GM12878 (cell line): ENCODE data around the gene C1orf146. TPM values are rescaled to one million over a fixed set of nuclear protein-coding genes. Genes with fewer than 3 reads are reported as not detected.

Experiments
- ATAC-seq: fragments of 200-7000 bp; cut with Tn5 transposase; 3 replicates; pipeline ENCODE4 v1.9.1; 2020; ENCODE audit warnings: mild to moderate bottlenecking, moderate library complexity
- BruUV-seq: library from RNA; stranded (reverse); fragments of 400-500 nt; replicated peaks from 2 replicates; lab custom pipeline; 2021; lab: Mats Ljungman, UMichigan
- CTCF ChIA-PET: fragments of 300-600 bp; sonication (Branson Sonifier 250); formaldehyde crosslinking; extraction: SDS; loops from one replicate; lab custom pipeline; 2021; ENCODE audit warnings: inconsistent platforms; lab: Yijun Ruan, JAX
- POLR2A ChIA-PET: fragments of 350-600 bp; formaldehyde crosslinking; extraction: SDS; loops from one replicate; lab custom pipeline; 2021; ENCODE audit warnings: inconsistent platforms; lab: Charles Lee
- RAD21 ChIA-PET: fragments of 300-600 bp; sonication (Branson Sonifier 250); formaldehyde crosslinking; loops from one replicate; lab custom pipeline; 2023; ENCODE audit warnings: antibody characterized with exemption; ENCODE audit not compliant: unreplicated experiment; lab: Charles Lee
- SMC1A ChIA-PET: fragments of 300-600 bp; sonication (Branson Sonifier 250); formaldehyde crosslinking; loops from one replicate; lab custom pipeline; 2023; ENCODE audit not compliant: unreplicated experiment, uncharacterized antibody; lab: Charles Lee
- DNase-seq: peaks from one replicate; pipeline ENCODE4 v3.0.0-alpha.2; 2011; ENCODE audit warnings: low read depth, low spot score
- FAIRE-seq: peaks from 3 replicates; lab custom pipeline; 2011; peaks lifted over from hg19 to GRCh38; lab: Jason Lieb, UNC
- H2AFZ ChIP-seq: 2 replicates; pipeline ENCODE4 v1.6.0; 2011; ENCODE audit warnings: low read depth, low read length, control low read depth; ENCODE audit not compliant: control insufficient read depth
- H3K27ac ChIP-seq: 2 replicates; pipeline ENCODE4 v1.5.1; 2011; ENCODE audit warnings: control low read depth; ENCODE audit not compliant: control insufficient read depth, insufficient read depth
- H3K27me3 ChIP-seq, 2 experiments: replicated peaks in 1 of 2; 2 replicates each; pipeline versions ENCODE4 v1.6.0 to v1.6.1; 2011; ENCODE audit warnings: low read length in 1 of 2; ENCODE audit not compliant: control insufficient read depth in 2 of 2, insufficient read depth in 2 of 2
- H3K36me3 ChIP-seq, 2 experiments: 2 replicates each; pipeline ENCODE4 v1.5.1; 2011; ENCODE audit warnings: low read length in 1 of 2; ENCODE audit not compliant: control insufficient read depth in 2 of 2, insufficient read depth in 2 of 2
- H3K4me1 ChIP-seq: 2 replicates; pipeline ENCODE4 v1.6.1; 2011; ENCODE audit warnings: mild to moderate bottlenecking, low read length, moderate library complexity, mixed read lengths; ENCODE audit not compliant: control insufficient read depth, insufficient read depth
- H3K4me2 ChIP-seq: 2 replicates; pipeline ENCODE4 v1.6.0; 2011; ENCODE audit warnings: control low read depth; ENCODE audit not compliant: control insufficient read depth, insufficient read depth
- H3K4me3 ChIP-seq: fragments of 200-600 bp; sonication (generic); 2 replicates; pipeline ENCODE4 v1.5.1; 2016
- H3K79me2 ChIP-seq: 2 replicates; pipeline ENCODE4 v1.6.0; 2011; ENCODE audit warnings: low read length; ENCODE audit not compliant: control insufficient read depth, insufficient read depth
- H3K9ac ChIP-seq: 2 replicates; pipeline ENCODE4 v1.8.0; 2011; ENCODE audit warnings: low read length, control low read depth, mixed read lengths; ENCODE audit not compliant: control insufficient read depth, insufficient read depth
- H3K9me3 ChIP-seq: replicated peaks from 3 replicates; pipeline ENCODE4 v1.5.1; 2011; ENCODE audit warnings: mild to moderate bottlenecking, low read length; ENCODE audit not compliant: control insufficient read depth, insufficient read depth
- H4K20me1 ChIP-seq: 2 replicates; pipeline ENCODE4 v1.6.0; 2011; ENCODE audit not compliant: control insufficient read depth, insufficient read depth
- BRCA1 ChIP-seq: IDR thresholded peaks from 2 replicates; pipeline ENCODE4 v1.6.1; 2011; ENCODE audit warnings: low read depth, low read length, improper control_type of control experiment
- RAD21 ChIP-seq: IDR thresholded peaks from 2 replicates; pipeline ENCODE4 v1.6.1; 2011; ENCODE audit warnings: mild to moderate bottlenecking, low read depth, low read length, moderate library complexity; ENCODE audit not compliant: insufficient read depth
- SMARCA5 ChIP-seq: fragments of 450-650 bp; IDR thresholded peaks from 2 replicates; pipeline ENCODE4 v1.6.1; 2017; ENCODE audit warnings: mild to moderate bottlenecking
- SMC3 ChIP-seq: IDR thresholded peaks from 2 replicates; pipeline ENCODE4 v1.6.1; 2011; ENCODE audit warnings: low read length, improper control_type of control experiment, borderline replicate concordance
- WGBS: methylation state at CpG from one replicate; pipeline ENCODE4 v1.1.6; 2016; ENCODE audit warnings: low lambda C conversion rate; ENCODE audit not compliant: insufficient replicate concordance, insufficient coverage; ENCODE audit errors: missing lambda C conversion rate; 5-methylcytosine and 5-hydroxymethylcytosine counted together
- in situ Hi-C: fragments of 300-500 bp; cut with MboI; formaldehyde crosslinking; loops from 9 replicates; pipeline ENCODE4 v1.14.3; 2018; ENCODE audit warnings: mixed read lengths
- intact Hi-C: fragments of 100-400 bp; cut with micrococcal nuclease; formaldehyde crosslinking; loops from one replicate; pipeline ENCODE4 v1.14.2; 2022; ENCODE audit not compliant: unreplicated experiment
- polyA plus RNA-seq, 11 experiments: library from polyadenylated mRNA; depleted of rRNA in 4 of 11; unstranded in 6 of 11; stranded (reverse) in 5 of 11; fragments of >200 nt; fragmentation: Nextera tagmentation in 4 of 11; fragmentation: Illumina TruSeq in 1 of 11; extraction: Ambion mirVana in 4 of 11; extraction: Trizol in 1 of 11; gene quantifications; 1 replicate in 1 of 11; 2 replicates in 10 of 11; pipeline versions ENCODE4 v1.2.1 to v1.2.3, GENCODE V29; 2011 to 2016; ENCODE audit warnings: inconsistent platforms in 2 of 11, missing spikeins in 2 of 11, low read depth in 1 of 11
- total RNA-seq, 4 experiments: library from RNA; depleted of rRNA in 3 of 4; stranded (reverse); fragments of >200 nt in 3 of 4; fragmentation: Illumina TruSeq in 1 of 4; extraction: Trizol in 1 of 4; gene quantifications; 2 replicates each; pipeline versions ENCODE4 v1.2.1 to v1.2.3, GENCODE V29; 2013 to 2021
- TF ChIP-seq, protein P1 (sequence below), 3 experiments: IDR thresholded peaks in 2 of 3; conservative IDR thresholded peaks in 1 of 3; 2 replicates each; pipeline ENCODE4 v1.5.1; 2011; ENCODE audit warnings: low read depth in 3 of 3, low read length in 3 of 3, mild to moderate bottlenecking in 3 of 3, control low read depth in 2 of 3, moderate library complexity in 2 of 3, inconsistent platforms in 1 of 3, mixed read lengths in 1 of 3; ENCODE audit not compliant: control insufficient read depth in 2 of 3, insufficient read depth in 1 of 3; ENCODE audit errors: extremely low read depth in 1 of 3

Gene C1orf146
- total and polyA plus RNA-seq, 10 of the 15 experiments (the other 5 are each of a cell fraction or from before 2014, with no cell fraction given), result not detected

DNA sequence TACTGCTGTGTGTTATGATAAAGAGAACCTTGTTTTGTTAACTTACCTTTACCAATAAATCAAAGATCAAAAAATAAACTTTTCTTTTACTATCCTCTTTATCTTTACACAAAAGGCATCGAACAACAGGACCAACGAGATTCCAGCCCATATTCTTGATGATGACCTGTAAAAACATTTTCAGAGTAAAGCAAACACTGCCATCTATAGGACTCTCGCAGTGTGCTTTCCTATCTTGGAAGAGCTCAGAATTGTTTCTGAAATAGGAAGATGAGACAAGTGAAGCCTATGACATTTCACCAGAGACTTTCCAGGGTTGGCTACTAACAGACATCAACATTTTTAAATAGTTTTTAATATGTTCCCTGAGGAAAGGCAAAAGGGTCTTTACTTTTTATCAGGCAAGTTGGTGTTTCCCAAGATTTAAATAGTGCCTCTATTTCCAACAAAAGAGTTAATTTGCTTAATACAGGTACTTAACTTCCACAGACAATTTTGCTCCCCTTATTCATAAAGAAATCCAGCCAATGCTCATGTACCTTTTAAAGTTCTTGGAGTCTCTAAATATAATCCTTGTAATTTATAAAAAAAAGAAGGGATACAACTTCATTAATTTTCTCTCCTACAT lies 73.8 kb downstream of the C1orf146 start:
- Histone ChIP-seq H3K79me2 (no peaks in the 10 kb centered on the region), H3K27ac (no peak overlapping the region), H3K9ac (no peak overlapping the region), H3K4me1 (no peaks in the 10 kb centered on the region), H3K4me2 (no peak overlapping the region), H3K36me3 (peaks cover 0 to 2% of the 10 kb centered on the region in 2 experiments; a peak in 1 of 4 replicates), H3K9me3 (no peaks in the 10 kb centered on the region), H3K27me3 (no peaks in the 10 kb centered on the region), H2AFZ (no peak overlapping the region), H4K20me1 (no peaks in the 10 kb centered on the region), H3K4me3 (no peak overlapping the region)
- peak; percentile 58 for TF ChIP-seq RAD21
- TF ChIP-seq BRCA1, result no peak
- TF ChIP-seq SMC3, result peak; percentile 30; the same call in 1 of the 2 replicates
- TF ChIP-seq, protein P1, sequence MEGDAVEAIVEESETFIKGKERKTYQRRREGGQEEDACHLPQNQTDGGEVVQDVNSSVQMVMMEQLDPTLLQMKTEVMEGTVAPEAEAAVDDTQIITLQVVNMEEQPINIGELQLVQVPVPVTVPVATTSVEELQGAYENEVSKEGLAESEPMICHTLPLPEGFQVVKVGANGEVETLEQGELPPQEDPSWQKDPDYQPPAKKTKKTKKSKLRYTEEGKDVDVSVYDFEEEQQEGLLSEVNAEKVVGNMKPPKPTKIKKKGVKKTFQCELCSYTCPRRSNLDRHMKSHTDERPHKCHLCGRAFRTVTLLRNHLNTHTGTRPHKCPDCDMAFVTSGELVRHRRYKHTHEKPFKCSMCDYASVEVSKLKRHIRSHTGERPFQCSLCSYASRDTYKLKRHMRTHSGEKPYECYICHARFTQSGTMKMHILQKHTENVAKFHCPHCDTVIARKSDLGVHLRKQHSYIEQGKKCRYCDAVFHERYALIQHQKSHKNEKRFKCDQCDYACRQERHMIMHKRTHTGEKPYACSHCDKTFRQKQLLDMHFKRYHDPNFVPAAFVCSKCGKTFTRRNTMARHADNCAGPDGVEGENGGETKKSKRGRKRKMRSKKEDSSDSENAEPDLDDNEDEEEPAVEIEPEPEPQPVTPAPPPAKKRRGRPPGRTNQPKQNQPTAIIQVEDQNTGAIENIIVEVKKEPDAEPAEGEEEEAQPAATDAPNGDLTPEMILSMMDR (IDR thresholded peaks at IDR 0.05 in 2 of 3, conservative IDR thresholded peaks at IDR 0.05 in 1 of 3; ENCODE audit: control insufficient read depth in 2 of 3, extremely low read depth in 1 of 3, insufficient read depth in 1 of 3, low read depth in 3 of 3, low read length in 3 of 3), result peak; percentile 54 to 72 (median 56); a peak in 5 of 6 replicates
- peak; percentile 51; the same call in 1 of the 2 replicates for TF ChIP-seq SMARCA5
- ChIA-PET POLR2A (no interaction called here), CTCF (interaction anchor here (0.5 to 1.9 kb wide), 35 partner anchors 9 to 1353 kb away, joined by 3 to 14 read pairs (median 4); no protein-coding TSS in a partner anchor), RAD21 (interaction anchor here (0.6 to 2.1 kb wide), 6 partner anchors 16 to 351 kb away, joined by 3 to 15 read pairs (median 3); no protein-coding TSS in a partner anchor), SMC1A (interaction anchor here (0.8 to 2.1 kb wide), 10 partner anchors 9 to 364 kb away, joined by 3 to 7 read pairs (median 3); no protein-coding TSS in a partner anchor)
- no peak for DNase-seq
- FAIRE-seq, result peak; percentile 44
- intact Hi-C loops (loop anchor here (5.0 to 10.0 kb wide), 2 partner anchors 359 to 787 kb away; partner anchors contain the start of gene CDC7), in situ Hi-C loops (no loop called here)
- 92% methylated on average over 3 of the region's 3 CpGs for WGBS
- BruUV-seq, result no TSS peak
- peak; percentile 86 for ATAC-seq

Other genes with a start within 250 kb of the C1orf146 start
- gene EPHX4, start 187.9 kb upstream of the C1orf146 start, total RNA-seq (2014; rRNA removed), result not detected in 2 replicates
- not detected in 2 replicates for gene EPHX4, start 187.9 kb upstream of the C1orf146 start, total RNA-seq (2014; rRNA removed; fragmentation: Illumina TruSeq; extraction: Trizol)
- gene EPHX4, start 187.9 kb upstream of the C1orf146 start, total RNA-seq (2021), result not detected in 2 replicates
- not detected in 2 replicates for gene EPHX4, start 187.9 kb upstream of the C1orf146 start, polyA plus RNA-seq (2011; rRNA removed)
- gene EPHX4, start 187.9 kb upstream of the C1orf146 start, polyA plus RNA-seq (2014; fragmentation: Illumina TruSeq; extraction: Trizol), result not detected in 2 replicates
- gene EPHX4, start 187.9 kb upstream of the C1orf146 start, polyA plus RNA-seq (2014; fragmentation: Nextera tagmentation; extraction: Ambion mirVana), result not detected
- not detected in 2 replicates for gene EPHX4, start 187.9 kb upstream of the C1orf146 start, polyA plus RNA-seq (2014; rRNA removed)
- not detected for gene EPHX4, start 187.9 kb upstream of the C1orf146 start, polyA plus RNA-seq (2016; fragmentation: Nextera tagmentation; extraction: Ambion mirVana)
- gene SETSIP, start 142.5 kb upstream of the C1orf146 start, total RNA-seq (2014; rRNA removed), result 0.17 TPM in 1 of 2 replicates, not detected in the other
- 0.23 TPM in 1 of 2 replicates, not detected in the other for gene SETSIP, start 142.5 kb upstream of the C1orf146 start, total RNA-seq (2014; rRNA removed; fragmentation: Illumina TruSeq; extraction: Trizol)
- not detected in 2 replicates for gene SETSIP, start 142.5 kb upstream of the C1orf146 start, total RNA-seq (2021)
- gene SETSIP, start 142.5 kb upstream of the C1orf146 start, polyA plus RNA-seq (2011; rRNA removed), result 0.18 and 0.48 TPM in 2 replicates
- gene SETSIP, start 142.5 kb upstream of the C1orf146 start, polyA plus RNA-seq (2014; fragmentation: Illumina TruSeq; extraction: Trizol), result 0.33 and 0.46 TPM in 2 replicates
- gene SETSIP, start 142.5 kb upstream of the C1orf146 start, polyA plus RNA-seq (2014; fragmentation: Nextera tagmentation; extraction: Ambion mirVana), result under 1 TPM; 0.16 to 0.27 TPM
- 0.15 and 0.22 TPM in 2 replicates for gene SETSIP, start 142.5 kb upstream of the C1orf146 start, polyA plus RNA-seq (2014; rRNA removed)
- under 1 TPM; 0.35 to 0.36 TPM for gene SETSIP, start 142.5 kb upstream of the C1orf146 start, polyA plus RNA-seq (2016; fragmentation: Nextera tagmentation; extraction: Ambion mirVana)
- gene BTBD8, start 137.6 kb upstream of the C1orf146 start, total RNA-seq (2014; rRNA removed), result 0.16 and 0.23 TPM in 2 replicates
- 0.18 TPM in 2 replicates for gene BTBD8, start 137.6 kb upstream of the C1orf146 start, total RNA-seq (2014; rRNA removed; fragmentation: Illumina TruSeq; extraction: Trizol)
- gene BTBD8, start 137.6 kb upstream of the C1orf146 start, total RNA-seq (2021), result 0.23 and 0.27 TPM in 2 replicates
- gene BTBD8, start 137.6 kb upstream of the C1orf146 start, polyA plus RNA-seq (2011; rRNA removed), result 0.19 and 0.32 TPM in 2 replicates
- gene BTBD8, start 137.6 kb upstream of the C1orf146 start, polyA plus RNA-seq (2014; fragmentation: Illumina TruSeq; extraction: Trizol), result 0.03 and 0.18 TPM in 2 replicates
- gene BTBD8, start 137.6 kb upstream of the C1orf146 start, polyA plus RNA-seq (2014; fragmentation: Nextera tagmentation; extraction: Ambion mirVana), result under 1 TPM in 1 of 2 experiments, not detected in 1; 0.07 TPM
- gene BTBD8, start 137.6 kb upstream of the C1orf146 start, polyA plus RNA-seq (2014; rRNA removed), result 0.03 and 0.15 TPM in 2 replicates
- gene BTBD8, start 137.6 kb upstream of the C1orf146 start, polyA plus RNA-seq (2016; fragmentation: Nextera tagmentation; extraction: Ambion mirVana), result under 1 TPM; 0.23 to 0.32 TPM
- 13.3 and 17.1 TPM in 2 replicates for gene GLMN, start 81.1 kb downstream of the C1orf146 start, total RNA-seq (2014; rRNA removed)
- 17.6 and 18.1 TPM in 2 replicates for gene GLMN, start 81.1 kb downstream of the C1orf146 start, total RNA-seq (2014; rRNA removed; fragmentation: Illumina TruSeq; extraction: Trizol)
- gene GLMN, start 81.1 kb downstream of the C1orf146 start, total RNA-seq (2021), result 11.5 TPM in 2 replicates
- gene GLMN, start 81.1 kb downstream of the C1orf146 start, polyA plus RNA-seq (2011; rRNA removed), result 15.3 and 28.0 TPM in 2 replicates
- 15.4 and 20.9 TPM in 2 replicates for gene GLMN, start 81.1 kb downstream of the C1orf146 start, polyA plus RNA-seq (2014; fragmentation: Illumina TruSeq; extraction: Trizol)
- 10 to 100 TPM; 18.2 to 20.6 TPM for gene GLMN, start 81.1 kb downstream of the C1orf146 start, polyA plus RNA-seq (2014; fragmentation: Nextera tagmentation; extraction: Ambion mirVana)
- gene GLMN, start 81.1 kb downstream of the C1orf146 start, polyA plus RNA-seq (2014; rRNA removed), result 11.0 and 14.4 TPM in 2 replicates
- gene GLMN, start 81.1 kb downstream of the C1orf146 start, polyA plus RNA-seq (2016; fragmentation: Nextera tagmentation; extraction: Ambion mirVana), result 10 to 100 TPM; 30.0 to 33.7 TPM
- gene RPAP2, start 81.1 kb downstream of the C1orf146 start, total RNA-seq (2014; rRNA removed), result 11.4 and 13.4 TPM in 2 replicates
- gene RPAP2, start 81.1 kb downstream of the C1orf146 start, total RNA-seq (2014; rRNA removed; fragmentation: Illumina TruSeq; extraction: Trizol), result 19.7 and 20.0 TPM in 2 replicates
- gene RPAP2, start 81.1 kb downstream of the C1orf146 start, total RNA-seq (2021), result 20.4 and 22.7 TPM in 2 replicates
- 20.7 and 34.5 TPM in 2 replicates for gene RPAP2, start 81.1 kb downstream of the C1orf146 start, polyA plus RNA-seq (2011; rRNA removed)
- gene RPAP2, start 81.1 kb downstream of the C1orf146 start, polyA plus RNA-seq (2014; fragmentation: Illumina TruSeq; extraction: Trizol), result 23.3 and 29.8 TPM in 2 replicates
- 10 to 100 TPM; 20.2 to 24.0 TPM for gene RPAP2, start 81.1 kb downstream of the C1orf146 start, polyA plus RNA-seq (2014; fragmentation: Nextera tagmentation; extraction: Ambion mirVana)
- gene RPAP2, start 81.1 kb downstream of the C1orf146 start, polyA plus RNA-seq (2014; rRNA removed), result 6.1 and 11.4 TPM in 2 replicates
- 10 to 100 TPM; 35.4 to 39.5 TPM for gene RPAP2, start 81.1 kb downstream of the C1orf146 start, polyA plus RNA-seq (2016; fragmentation: Nextera tagmentation; extraction: Ambion mirVana)